GM19025 (cell line): Measurements from ENCODE around the gene LARGE1.
"Not testable (repeated sequence)": the region's sequence is repeated elsewhere in the genome, so short reads cannot be mapped to it uniquely, and the experiment has no call there.

Experiments
- ATAC-seq: cut with Tn5 transposase; IDR thresholded peaks from one replicate; pipeline ENCODE4 v1.9.1; 2021; ENCODE audit warnings: mild to moderate bottlenecking, low read depth, moderate library complexity; ENCODE audit not compliant: unreplicated experiment

Gene LARGE1

GRCh38 chr22:33577862-33578411 is 342.3 kb downstream of the LARGE1 start:
- ATAC-seq: no peak

GRCh38 chr22:33576205-33576604 is 344.1 kb downstream of the LARGE1 start:
- ATAC-seq: no peak

DNA sequence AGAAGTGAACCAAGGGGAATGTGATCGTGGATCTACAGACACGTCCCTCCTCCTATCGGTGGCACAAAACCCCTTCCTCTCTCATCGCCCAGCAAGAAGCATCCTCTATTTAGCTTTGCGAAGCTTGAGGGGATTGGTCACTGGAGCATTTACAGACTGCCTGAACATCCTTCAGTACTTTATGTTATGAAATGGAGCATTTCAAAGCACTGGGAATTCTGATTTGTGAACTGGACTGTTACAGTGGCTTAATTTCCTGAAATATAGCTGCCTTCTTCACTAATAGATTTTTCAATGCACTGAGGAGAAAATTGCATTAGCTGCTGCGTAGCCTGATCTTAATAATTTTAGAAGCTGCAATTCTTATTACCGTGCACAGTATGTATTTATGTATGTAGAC is 344.5 kb downstream of the LARGE1 start:
- no peak for ATAC-seq

DNA sequence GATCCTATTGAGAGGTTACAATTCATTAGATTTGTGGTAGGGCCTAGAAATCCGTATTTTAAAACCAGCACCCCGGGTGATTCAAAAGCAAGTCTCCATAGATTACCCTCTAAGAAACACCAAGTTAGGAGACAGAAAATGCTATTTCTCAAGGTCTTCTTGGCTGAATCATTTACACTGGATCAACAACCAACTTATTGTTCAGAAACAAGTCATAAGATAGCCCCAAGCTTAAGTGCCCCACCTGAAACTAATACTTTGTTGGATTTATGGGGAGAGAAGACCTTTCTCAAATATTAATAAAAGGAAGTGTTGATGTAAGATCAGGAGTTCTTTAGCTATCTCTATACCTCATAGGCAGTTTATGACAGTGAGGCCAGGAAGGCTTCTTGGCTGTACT is 345.2 kb downstream of the LARGE1 start:
- no peak for ATAC-seq

GRCh38 chr22:33573479-33573878 is 346.8 kb downstream of the LARGE1 start:
- no peak for ATAC-seq

DNA sequence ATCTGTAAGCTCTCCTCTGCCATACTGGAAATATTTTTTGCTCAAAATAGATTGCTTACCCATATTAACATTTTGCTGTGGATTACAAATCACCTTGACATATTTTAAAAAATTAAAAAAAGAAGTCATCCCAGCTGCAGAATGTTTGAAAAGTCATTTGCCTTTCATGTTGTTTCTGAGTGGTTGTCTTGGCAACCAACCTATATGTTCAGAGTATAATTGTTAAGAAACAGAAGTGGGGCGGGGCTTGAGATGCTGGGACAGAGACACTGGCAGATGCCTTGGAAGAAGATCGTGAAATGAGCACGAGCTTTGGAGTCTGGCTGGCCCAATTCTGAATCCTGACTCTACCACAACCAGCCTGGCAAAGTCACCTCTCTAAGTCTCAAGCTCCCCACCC is 348.2 kb downstream of the LARGE1 start:
- ATAC-seq: no peak

- no peak for ATAC-seq
Measured at GRCh38 chr22:33570110-33570509, 350.2 kb downstream of the LARGE1 start.

- ATAC-seq: no peak
Measured at GRCh38 chr22:33569559-33569958, 350.7 kb downstream of the LARGE1 start.

- no peak for ATAC-seq
Measured at GRCh38 chr22:33569018-33569417, 351.3 kb downstream of the LARGE1 start.

DNA sequence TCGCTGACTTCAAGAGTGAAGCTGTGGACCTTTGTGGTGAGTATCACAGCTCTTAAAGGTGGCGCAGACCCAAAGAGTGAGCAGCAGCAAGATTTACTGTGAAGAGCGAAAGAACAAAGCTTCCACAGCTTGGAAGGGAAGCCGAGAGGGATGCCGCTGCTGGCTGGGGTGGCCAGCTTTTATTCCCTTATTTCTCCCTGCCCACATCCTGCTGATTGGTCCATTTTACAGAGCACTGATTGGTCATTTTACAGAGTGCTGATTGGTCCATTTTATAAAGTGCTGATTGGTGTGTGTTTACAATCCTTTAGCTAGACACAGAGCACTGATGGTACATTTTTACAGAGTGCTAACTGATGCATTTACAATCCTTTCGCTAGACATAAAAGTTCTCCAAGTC is 353.8 kb downstream of the LARGE1 start:
- not testable (repeated sequence) for ATAC-seq

- ATAC-seq: no peak
Measured at GRCh38 chr22:33565580-33565995, 354.7 kb downstream of the LARGE1 start.

GRCh38 chr22:33564683-33565082 is 355.6 kb downstream of the LARGE1 start:
- no peak for ATAC-seq

DNA sequence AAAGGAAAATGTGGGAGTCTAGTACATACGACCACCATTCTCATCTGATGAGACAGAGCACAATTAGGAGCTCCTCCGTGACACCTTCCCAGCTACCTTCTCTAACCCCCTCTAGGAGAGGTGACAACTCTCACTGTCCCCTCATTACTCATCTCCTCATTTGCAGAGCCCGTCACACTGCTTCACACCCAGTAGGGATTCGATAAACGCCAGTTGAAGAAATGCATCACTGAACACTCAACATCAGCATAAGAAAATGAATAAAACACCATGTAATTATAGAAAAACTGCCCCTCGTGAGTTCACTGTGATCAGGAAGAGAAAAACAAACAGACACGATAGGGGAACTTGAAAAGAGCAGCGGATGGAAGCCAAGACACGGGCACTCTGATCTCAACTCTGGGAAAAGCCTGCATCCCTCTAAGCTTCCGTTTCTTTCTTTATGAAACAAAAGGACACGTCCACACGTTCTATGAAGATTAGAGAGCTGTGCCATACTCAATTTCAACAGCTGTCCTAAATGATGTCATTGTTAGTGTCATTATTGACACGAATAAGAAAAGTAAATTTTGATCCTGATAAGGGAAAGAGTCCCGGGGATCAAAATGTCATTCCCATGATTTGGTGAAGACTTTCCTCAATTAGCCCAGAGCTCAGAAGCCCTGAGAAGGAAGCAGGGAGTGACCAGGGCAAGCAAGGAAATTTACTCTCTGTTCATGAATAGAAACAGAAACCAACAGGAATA is 356.9 kb downstream of the LARGE1 start:
- ATAC-seq: no peak

GRCh38 chr22:33562501-33562900 is 357.8 kb downstream of the LARGE1 start:
- ATAC-seq: no peak

DNA sequence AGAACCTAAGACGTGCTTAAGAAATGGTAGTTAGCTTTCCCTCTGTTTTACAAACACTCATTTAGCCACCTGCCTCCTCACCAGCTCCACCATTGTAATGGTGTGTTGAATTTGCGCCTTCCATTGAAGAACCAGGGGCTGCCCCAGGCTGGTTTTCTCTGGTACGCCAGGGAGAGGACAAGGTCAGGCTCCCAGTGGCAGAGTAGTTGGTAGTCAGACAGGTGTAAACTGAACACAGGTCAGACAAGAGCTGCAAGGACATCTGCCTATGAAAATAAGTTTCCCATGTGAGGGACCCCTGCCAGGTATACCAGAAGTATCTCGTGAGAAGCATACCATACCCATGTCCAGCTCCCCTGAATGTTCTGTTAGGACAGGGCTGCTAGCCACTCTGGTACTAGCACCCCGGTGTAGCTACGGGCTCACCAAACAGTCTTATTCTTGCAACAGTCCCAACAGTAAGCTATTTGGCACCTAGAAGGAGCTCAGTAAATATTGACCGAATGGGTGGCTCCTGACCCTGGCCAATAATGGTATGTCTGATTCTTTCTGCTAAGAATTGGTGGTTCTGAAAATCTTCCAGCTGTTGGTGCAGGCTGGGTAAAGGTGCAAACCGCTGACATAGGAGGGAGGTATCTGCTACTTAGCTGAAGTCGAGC is 359.0 kb downstream of the LARGE1 start:
- no peak for ATAC-seq

DNA sequence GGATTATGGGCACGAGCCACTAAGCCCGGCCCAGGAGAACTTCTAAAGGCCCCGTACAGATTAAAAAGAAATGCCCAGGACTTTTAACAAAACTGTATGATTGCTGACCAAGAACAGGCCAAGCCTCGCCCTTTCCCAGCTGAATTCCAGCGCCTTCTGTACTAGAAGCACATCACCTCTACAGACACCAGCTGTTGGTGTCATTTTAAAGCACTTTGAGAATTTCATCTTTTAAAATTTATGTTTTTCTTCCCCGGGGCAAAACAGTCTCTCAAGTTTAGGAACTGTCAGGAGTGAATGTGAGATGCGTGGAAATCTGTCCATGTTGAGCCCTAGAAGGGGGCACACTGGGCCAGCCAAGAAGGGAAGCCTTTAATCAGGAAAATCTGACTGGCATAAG is 362.4 kb downstream of the LARGE1 start:
- ATAC-seq: no peak

DNA sequence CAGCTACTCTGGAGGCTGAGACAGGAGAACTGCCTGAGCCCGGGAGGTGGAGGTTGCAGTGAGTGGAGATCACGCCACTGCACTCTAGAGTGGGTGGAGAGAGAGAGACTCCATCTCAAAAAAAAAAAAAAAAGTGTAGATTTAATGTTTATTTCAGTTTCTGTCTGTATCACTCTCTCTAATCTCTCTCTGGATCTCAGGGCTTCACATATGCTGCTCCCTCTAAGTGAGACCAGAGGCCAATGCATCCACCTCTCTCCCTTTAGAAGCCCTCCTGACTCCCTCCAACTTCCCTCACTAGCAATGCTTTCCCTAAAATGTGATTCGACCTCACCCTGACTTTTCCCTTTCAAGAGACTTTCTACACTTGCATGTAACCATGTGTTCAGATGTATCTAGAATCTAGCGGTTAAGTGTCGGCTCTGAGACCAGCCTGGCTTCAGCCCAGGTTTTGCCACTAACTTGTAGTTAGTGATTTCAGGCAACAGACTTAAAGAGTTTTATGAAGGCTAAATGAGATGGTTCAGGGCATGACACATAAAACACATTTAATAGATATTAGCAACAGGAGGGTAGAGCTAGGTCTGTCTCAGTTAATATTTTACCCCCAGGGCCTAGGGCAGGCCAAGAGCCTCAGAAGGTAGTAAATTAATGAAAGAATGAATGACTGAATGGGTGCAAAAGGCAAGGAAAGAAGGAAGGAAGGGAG is 364.3 kb downstream of the LARGE1 start:
- ATAC-seq: no peak

- no peak for ATAC-seq
Measured at GRCh38 chr22:33553493-33553892, 366.8 kb downstream of the LARGE1 start.

GRCh38 chr22:33544707-33545106 is 375.6 kb downstream of the LARGE1 start:
- ATAC-seq: no peak

DNA sequence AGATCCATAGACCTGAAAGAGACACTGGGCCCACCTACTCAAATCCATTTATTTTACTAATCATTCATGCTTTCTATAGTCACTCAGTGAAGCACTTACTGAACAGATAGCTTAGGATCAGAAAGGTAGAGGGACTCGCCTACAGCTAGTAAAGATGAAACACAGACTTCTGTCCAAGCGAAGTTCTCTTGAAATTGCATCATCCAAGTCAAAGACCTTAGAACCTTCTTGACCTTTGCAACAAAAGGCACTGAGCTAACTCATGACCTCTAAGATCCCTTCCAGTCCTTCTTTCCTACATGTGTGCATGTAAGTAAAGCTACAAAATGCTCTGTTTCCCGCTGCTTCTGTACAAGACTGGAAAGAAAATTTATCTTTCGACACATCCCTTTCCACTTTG is 377.6 kb downstream of the LARGE1 start:
- ATAC-seq: no peak

DNA sequence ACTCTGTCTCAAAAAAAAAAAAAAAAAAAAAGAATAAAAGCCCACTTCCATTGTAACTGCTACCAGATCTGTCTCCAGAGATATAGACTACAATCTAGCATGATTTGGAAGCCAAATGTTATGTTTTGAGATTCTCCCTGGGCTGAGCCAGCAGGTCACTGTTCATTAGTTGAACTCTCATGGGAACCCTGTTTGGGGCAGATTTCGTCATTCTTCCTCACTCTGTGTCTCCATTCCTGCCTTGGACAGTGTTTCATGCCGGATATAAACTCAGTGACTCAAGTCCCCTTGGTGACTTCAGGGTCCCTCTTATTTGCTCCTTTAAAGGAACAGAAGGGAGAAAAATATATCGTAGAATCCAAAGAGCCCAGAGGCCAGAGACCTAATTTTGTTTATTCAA is 378.1 kb downstream of the LARGE1 start:
- no peak for ATAC-seq
